WTC11 (cell line): ENCODE data around the gene TUBB. TPM values are rescaled to one million over a fixed set of nuclear protein-coding genes. Genes with fewer than 3 reads are reported as not detected.

ENCODE experiments used
- ATAC-seq: fragments of 200-7000 bp; cut with Tn5 transposase; 2 replicates; pipeline ENCODE4 v1.10.0; 2021; ENCODE audit warnings: mild to moderate bottlenecking, moderate library complexity
- CTCF ChIA-PET: fragments of 300-600 bp; sonication (Branson Sonifier 250); formaldehyde crosslinking; loops from one replicate; lab custom pipeline; 2021; ENCODE audit warnings: antibody characterized with exemption; lab: Charles Lee
- POLR2A ChIA-PET: fragments of 350-600 bp; sonication (Branson Sonifier 250); formaldehyde crosslinking; loops from one replicate; lab custom pipeline; 2021; ENCODE audit warnings: antibody characterized with exemption; lab: Charles Lee
- DNase-seq: peaks from one replicate; pipeline ENCODE4 v3.0.0; 2021; ENCODE audit warnings: low spot score
- H3K27ac Mint-ChIP-seq: 2 replicates; pipeline ENCODE4 v1.8.0; 2021; ENCODE audit warnings: mixed read lengths
- H3K27me3 Mint-ChIP-seq: 2 replicates; pipeline ENCODE4 v1.8.0; 2021; ENCODE audit warnings: low read depth, mild to moderate bottlenecking, moderate library complexity, mixed read lengths
- H3K36me3 Mint-ChIP-seq: 2 replicates; pipeline ENCODE4 v1.8.0; 2021; ENCODE audit warnings: mixed read lengths
- H3K4me1 Mint-ChIP-seq: 2 replicates; pipeline ENCODE4 v1.8.0; 2022; ENCODE audit warnings: mixed read lengths
- H3K4me3 Mint-ChIP-seq: 2 replicates; pipeline ENCODE4 v1.8.0; 2021; ENCODE audit warnings: mild to moderate bottlenecking, moderate library complexity, mixed read lengths
- H3K9me3 Mint-ChIP-seq: 2 replicates; pipeline ENCODE4 v1.8.0; 2021; ENCODE audit warnings: mixed read lengths
- FOXK1 ChIP-seq: sonication (generic); formaldehyde crosslinking; IDR thresholded peaks from 2 replicates; pipeline ENCODE4 v1.8.0; 2022; ENCODE audit warnings: mild to moderate bottlenecking, moderate library complexity, missing genetic modification reagents
- FOXP1 ChIP-seq: sonication (generic); formaldehyde crosslinking; IDR thresholded peaks from 2 replicates; pipeline ENCODE4 v1.8.0; 2022; ENCODE audit warnings: missing genetic modification reagents, mild to moderate bottlenecking, moderate library complexity, borderline replicate concordance
- MXD4 ChIP-seq: fragments of 250-450 bp; sonication (Bioruptor Pico); IDR thresholded peaks from 2 replicates; pipeline ENCODE4 v1.8.0; 2021; ENCODE audit warnings: mild to moderate bottlenecking, moderate library complexity, borderline replicate concordance
- NFE2L1 ChIP-seq: sonication (generic); formaldehyde crosslinking; IDR thresholded peaks from 2 replicates; pipeline ENCODE4 v1.8.1; 2023; ENCODE audit warnings: missing genetic modification reagents
- ZNF423 ChIP-seq: fragments of 250-450 bp; sonication (Bioruptor Pico); IDR thresholded peaks from 2 replicates; pipeline ENCODE4 v2.1.2; 2022; ENCODE audit warnings: mild to moderate bottlenecking, moderate library complexity
- total RNA-seq: library from RNA; stranded (reverse); gene quantifications from 3 replicates; pipeline ENCODE4 v1.2.3, GENCODE V29; 2021
- TF ChIP-seq, protein P1 (sequence below): fragments of 200-600 bp; IDR thresholded peaks from 2 replicates; pipeline ENCODE4 v1.8.0; 2022; ENCODE audit warnings: antibody characterized with exemption
- TF ChIP-seq, protein P2 (sequence below): sonication (generic); formaldehyde crosslinking; IDR thresholded peaks from 2 replicates; pipeline ENCODE4 v1.8.0; 2022; ENCODE audit warnings: mild to moderate bottlenecking, missing genetic modification reagents
- TF ChIP-seq, protein P3 (sequence below): sonication (generic); formaldehyde crosslinking; IDR thresholded peaks from 2 replicates; pipeline ENCODE4 v1.8.1; 2022; ENCODE audit warnings: mild to moderate bottlenecking, moderate library complexity, missing genetic modification reagents
- TF ChIP-seq, protein P4 (sequence below): sonication (generic); formaldehyde crosslinking; IDR thresholded peaks from 2 replicates; pipeline ENCODE4 v1.8.1; 2023; ENCODE audit warnings: mild to moderate bottlenecking, moderate library complexity, missing genetic modification reagents
- TF ChIP-seq, protein P5 (sequence below): sonication (generic); formaldehyde crosslinking; IDR thresholded peaks from 2 replicates; pipeline ENCODE4 v1.8.0; 2022; ENCODE audit warnings: mild to moderate bottlenecking, missing genetic modification reagents
- TF ChIP-seq, protein P6 (sequence below): sonication (generic); formaldehyde crosslinking; IDR thresholded peaks from 2 replicates; pipeline ENCODE4 v1.8.0; 2023; ENCODE audit warnings: missing genetic modification reagents, mild to moderate bottlenecking, borderline replicate concordance
- TF ChIP-seq, protein P7 (sequence below): fragments of 250-450 bp; sonication (Bioruptor Pico); IDR thresholded peaks from 2 replicates; pipeline ENCODE4 v1.9.0; 2021; ENCODE audit warnings: mild to moderate bottlenecking, borderline replicate concordance

Gene TUBB
- total RNA-seq, 1 experiment from 2014 or later = 1,503 TPM

DNA sequence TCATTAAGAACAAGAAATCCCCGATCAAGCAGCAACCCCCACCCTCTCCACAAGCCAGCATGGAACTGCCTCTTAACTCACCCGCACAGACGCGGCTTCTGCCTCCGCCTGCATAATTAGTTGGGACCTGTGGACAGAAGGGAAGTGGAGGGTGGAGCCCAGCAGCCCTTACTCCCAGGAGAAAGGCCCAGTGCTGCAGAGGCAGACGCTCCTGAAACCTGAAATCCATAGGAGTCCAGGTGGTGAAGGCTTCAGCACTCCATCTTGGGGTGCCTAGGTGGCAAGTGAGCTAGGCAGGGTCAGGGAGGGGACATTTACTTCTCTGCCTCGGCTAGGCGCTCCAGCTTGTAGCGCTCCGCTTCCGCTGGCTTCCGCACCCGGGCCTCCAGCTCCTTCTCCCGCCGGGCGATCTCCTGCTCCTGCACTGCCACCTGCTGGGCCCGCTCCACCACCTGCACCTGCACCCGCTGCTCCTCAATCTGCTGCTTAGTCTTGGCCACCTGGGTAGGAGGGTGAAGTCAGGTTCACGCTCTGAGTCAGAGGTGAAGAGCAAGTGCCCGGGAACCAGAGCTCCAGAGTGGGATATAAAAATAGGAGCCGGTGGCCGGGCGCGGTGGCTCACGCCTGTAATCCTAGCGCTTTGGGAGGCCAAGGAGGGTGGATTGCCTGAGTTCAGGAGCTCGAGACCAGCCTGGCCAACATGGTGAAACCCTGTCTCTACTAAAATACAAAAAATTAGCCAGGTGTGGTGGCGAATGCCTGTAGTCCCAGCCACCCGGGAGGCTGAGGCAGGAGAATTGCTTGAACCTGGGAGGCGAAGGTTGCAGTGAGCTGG is 10.7 kb downstream of the TUBB start:
- peaks cover 3% of the 10 kb centered on the region; the same call in 1 of the 2 replicates for H3K4me1 Mint-ChIP-seq
- ChIA-PET POLR2A (interaction anchor here (0.9 to 2.1 kb wide), 4 partner anchors 14 to 58 kb away, joined by 3 to 8 read pairs (median 4); partner anchors contain the start of genes DHX16 and MDC1), CTCF (interaction anchor here (0.5 to 3.5 kb wide), 65 partner anchors 9 to 357 kb away, joined by 3 to 131 read pairs (median 5); partner anchors contain the start of genes ABCF1, ATAT1, DDR1 and DHX16)
- TF ChIP-seq, protein P1, sequence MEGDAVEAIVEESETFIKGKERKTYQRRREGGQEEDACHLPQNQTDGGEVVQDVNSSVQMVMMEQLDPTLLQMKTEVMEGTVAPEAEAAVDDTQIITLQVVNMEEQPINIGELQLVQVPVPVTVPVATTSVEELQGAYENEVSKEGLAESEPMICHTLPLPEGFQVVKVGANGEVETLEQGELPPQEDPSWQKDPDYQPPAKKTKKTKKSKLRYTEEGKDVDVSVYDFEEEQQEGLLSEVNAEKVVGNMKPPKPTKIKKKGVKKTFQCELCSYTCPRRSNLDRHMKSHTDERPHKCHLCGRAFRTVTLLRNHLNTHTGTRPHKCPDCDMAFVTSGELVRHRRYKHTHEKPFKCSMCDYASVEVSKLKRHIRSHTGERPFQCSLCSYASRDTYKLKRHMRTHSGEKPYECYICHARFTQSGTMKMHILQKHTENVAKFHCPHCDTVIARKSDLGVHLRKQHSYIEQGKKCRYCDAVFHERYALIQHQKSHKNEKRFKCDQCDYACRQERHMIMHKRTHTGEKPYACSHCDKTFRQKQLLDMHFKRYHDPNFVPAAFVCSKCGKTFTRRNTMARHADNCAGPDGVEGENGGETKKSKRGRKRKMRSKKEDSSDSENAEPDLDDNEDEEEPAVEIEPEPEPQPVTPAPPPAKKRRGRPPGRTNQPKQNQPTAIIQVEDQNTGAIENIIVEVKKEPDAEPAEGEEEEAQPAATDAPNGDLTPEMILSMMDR = peak; percentile 19; the same call in 1 of the 2 replicates
- TF ChIP-seq NFE2L1 (CRISPR knock-in tag) = 0 out of 2 replicates have a peak, but pooled peaks have one; percentile 41
- peak; percentile 77 for TF ChIP-seq ZNF423 (CRISPR knock-in tag)
- 0 out of 2 replicates have a peak, but pooled peaks have one; percentile 19 for TF ChIP-seq FOXP1 (CRISPR knock-in tag)
- TF ChIP-seq, protein P2, sequence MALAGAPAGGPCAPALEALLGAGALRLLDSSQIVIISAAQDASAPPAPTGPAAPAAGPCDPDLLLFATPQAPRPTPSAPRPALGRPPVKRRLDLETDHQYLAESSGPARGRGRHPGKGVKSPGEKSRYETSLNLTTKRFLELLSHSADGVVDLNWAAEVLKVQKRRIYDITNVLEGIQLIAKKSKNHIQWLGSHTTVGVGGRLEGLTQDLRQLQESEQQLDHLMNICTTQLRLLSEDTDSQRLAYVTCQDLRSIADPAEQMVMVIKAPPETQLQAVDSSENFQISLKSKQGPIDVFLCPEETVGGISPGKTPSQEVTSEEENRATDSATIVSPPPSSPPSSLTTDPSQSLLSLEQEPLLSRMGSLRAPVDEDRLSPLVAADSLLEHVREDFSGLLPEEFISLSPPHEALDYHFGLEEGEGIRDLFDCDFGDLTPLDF (CRISPR knock-in tag) = no peak
- TF ChIP-seq, protein P3, sequence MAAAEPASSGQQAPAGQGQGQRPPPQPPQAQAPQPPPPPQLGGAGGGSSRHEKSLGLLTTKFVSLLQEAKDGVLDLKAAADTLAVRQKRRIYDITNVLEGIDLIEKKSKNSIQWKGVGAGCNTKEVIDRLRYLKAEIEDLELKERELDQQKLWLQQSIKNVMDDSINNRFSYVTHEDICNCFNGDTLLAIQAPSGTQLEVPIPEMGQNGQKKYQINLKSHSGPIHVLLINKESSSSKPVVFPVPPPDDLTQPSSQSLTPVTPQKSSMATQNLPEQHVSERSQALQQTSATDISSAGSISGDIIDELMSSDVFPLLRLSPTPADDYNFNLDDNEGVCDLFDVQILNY = no peak
- no peaks in the 10 kb centered on the region for H3K9me3 Mint-ChIP-seq
- H3K4me3 Mint-ChIP-seq = no peak overlapping the region
- H3K27ac Mint-ChIP-seq = peak overlapping the region; percentile 36; the same call in 1 of the 2 replicates
- ATAC-seq (peak; percentile 65), DNase-seq (peak; percentile 88)
- H3K36me3 Mint-ChIP-seq = peaks cover 33% of the 10 kb centered on the region
- H3K27me3 Mint-ChIP-seq = no peaks in the 10 kb centered on the region

DNA sequence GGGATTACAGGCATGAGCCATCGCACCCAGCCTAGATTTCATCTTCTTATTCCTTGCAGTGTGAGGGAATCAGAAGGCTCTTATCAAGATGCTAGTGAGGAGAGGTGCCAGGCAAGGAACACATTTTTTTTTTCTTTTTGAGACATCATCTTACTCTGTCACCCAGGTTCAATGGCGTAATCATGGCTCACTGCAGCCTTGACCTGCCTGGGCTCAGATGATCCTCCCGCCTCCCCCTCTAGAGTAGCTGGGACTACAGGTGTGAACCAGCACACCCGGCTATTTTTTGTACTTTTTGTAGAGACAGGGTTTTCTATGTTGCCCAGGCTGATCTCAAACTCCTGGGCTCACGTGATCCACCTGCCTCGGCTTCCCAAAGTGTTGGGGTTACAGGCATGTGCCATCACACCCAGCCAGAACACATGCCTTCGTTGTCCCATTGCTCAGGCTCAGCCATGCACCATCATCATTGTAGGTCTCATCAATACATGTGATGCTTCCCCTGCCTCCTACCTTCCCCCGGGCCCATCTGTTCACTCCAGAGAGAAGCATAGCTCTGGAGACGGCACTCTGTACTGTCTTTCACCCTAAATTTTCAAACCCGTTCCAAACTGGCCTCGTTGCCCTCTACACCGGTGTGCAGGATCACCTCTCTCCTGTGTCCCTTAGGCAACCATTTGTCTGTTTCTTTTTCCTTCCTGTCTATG is 12.2 kb downstream of the TUBB start:
- H3K27me3 Mint-ChIP-seq = no peaks in the 10 kb centered on the region
- no peak overlapping the region for H3K27ac Mint-ChIP-seq
- H3K9me3 Mint-ChIP-seq = no peaks in the 10 kb centered on the region
- ChIA-PET POLR2A (interaction anchor here (0.6 kb wide), 1 partner anchor 133 kb away, joined by 5 read pairs; no protein-coding TSS in a partner anchor), CTCF (interaction anchor here (0.5 to 3.5 kb wide), 5 partner anchors 11 to 355 kb away, joined by 3 to 131 read pairs (median 16); no protein-coding TSS in a partner anchor)
- H3K4me3 Mint-ChIP-seq = no peak overlapping the region
- ATAC-seq (no peak), DNase-seq (no peak)
- H3K36me3 Mint-ChIP-seq = peaks cover 47% of the 10 kb centered on the region
- H3K4me1 Mint-ChIP-seq = peaks cover 3% of the 10 kb centered on the region; the same call in 1 of the 2 replicates
- TF ChIP-seq, protein P4, sequence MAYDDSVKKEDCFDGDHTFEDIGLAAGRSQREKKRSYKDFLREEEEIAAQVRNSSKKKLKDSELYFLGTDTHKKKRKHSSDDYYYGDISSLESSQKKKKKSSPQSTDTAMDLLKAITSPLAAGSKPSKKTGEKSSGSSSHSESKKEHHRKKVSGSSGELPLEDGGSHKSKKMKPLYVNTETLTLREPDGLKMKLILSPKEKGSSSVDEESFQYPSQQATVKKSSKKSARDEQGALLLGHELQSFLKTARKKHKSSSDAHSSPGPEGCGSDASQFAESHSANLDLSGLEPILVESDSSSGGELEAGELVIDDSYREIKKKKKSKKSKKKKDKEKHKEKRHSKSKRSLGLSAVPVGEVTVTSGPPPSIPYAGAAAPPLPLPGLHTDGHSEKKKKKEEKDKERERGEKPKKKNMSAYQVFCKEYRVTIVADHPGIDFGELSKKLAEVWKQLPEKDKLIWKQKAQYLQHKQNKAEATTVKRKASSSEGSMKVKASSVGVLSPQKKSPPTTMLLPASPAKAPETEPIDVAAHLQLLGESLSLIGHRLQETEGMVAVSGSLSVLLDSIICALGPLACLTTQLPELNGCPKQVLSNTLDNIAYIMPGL (CRISPR knock-in tag) = no peak
- TF ChIP-seq MXD4 (CRISPR knock-in tag) = no peak
- no peak for TF ChIP-seq FOXK1
- TF ChIP-seq, protein P5, sequence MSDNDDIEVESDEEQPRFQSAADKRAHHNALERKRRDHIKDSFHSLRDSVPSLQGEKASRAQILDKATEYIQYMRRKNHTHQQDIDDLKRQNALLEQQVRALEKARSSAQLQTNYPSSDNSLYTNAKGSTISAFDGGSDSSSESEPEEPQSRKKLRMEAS = no peak
- TF ChIP-seq, protein P1 = no peak
- TF ChIP-seq, protein P6, sequence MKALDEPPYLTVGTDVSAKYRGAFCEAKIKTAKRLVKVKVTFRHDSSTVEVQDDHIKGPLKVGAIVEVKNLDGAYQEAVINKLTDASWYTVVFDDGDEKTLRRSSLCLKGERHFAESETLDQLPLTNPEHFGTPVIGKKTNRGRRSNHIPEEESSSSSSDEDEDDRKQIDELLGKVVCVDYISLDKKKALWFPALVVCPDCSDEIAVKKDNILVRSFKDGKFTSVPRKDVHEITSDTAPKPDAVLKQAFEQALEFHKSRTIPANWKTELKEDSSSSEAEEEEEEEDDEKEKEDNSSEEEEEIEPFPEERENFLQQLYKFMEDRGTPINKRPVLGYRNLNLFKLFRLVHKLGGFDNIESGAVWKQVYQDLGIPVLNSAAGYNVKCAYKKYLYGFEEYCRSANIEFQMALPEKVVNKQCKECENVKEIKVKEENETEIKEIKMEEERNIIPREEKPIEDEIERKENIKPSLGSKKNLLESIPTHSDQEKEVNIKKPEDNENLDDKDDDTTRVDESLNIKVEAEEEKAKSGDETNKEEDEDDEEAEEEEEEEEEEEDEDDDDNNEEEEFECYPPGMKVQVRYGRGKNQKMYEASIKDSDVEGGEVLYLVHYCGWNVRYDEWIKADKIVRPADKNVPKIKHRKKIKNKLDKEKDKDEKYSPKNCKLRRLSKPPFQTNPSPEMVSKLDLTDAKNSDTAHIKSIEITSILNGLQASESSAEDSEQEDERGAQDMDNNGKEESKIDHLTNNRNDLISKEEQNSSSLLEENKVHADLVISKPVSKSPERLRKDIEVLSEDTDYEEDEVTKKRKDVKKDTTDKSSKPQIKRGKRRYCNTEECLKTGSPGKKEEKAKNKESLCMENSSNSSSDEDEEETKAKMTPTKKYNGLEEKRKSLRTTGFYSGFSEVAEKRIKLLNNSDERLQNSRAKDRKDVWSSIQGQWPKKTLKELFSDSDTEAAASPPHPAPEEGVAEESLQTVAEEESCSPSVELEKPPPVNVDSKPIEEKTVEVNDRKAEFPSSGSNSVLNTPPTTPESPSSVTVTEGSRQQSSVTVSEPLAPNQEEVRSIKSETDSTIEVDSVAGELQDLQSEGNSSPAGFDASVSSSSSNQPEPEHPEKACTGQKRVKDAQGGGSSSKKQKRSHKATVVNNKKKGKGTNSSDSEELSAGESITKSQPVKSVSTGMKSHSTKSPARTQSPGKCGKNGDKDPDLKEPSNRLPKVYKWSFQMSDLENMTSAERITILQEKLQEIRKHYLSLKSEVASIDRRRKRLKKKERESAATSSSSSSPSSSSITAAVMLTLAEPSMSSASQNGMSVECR = no peak
- TF ChIP-seq, protein P7, sequence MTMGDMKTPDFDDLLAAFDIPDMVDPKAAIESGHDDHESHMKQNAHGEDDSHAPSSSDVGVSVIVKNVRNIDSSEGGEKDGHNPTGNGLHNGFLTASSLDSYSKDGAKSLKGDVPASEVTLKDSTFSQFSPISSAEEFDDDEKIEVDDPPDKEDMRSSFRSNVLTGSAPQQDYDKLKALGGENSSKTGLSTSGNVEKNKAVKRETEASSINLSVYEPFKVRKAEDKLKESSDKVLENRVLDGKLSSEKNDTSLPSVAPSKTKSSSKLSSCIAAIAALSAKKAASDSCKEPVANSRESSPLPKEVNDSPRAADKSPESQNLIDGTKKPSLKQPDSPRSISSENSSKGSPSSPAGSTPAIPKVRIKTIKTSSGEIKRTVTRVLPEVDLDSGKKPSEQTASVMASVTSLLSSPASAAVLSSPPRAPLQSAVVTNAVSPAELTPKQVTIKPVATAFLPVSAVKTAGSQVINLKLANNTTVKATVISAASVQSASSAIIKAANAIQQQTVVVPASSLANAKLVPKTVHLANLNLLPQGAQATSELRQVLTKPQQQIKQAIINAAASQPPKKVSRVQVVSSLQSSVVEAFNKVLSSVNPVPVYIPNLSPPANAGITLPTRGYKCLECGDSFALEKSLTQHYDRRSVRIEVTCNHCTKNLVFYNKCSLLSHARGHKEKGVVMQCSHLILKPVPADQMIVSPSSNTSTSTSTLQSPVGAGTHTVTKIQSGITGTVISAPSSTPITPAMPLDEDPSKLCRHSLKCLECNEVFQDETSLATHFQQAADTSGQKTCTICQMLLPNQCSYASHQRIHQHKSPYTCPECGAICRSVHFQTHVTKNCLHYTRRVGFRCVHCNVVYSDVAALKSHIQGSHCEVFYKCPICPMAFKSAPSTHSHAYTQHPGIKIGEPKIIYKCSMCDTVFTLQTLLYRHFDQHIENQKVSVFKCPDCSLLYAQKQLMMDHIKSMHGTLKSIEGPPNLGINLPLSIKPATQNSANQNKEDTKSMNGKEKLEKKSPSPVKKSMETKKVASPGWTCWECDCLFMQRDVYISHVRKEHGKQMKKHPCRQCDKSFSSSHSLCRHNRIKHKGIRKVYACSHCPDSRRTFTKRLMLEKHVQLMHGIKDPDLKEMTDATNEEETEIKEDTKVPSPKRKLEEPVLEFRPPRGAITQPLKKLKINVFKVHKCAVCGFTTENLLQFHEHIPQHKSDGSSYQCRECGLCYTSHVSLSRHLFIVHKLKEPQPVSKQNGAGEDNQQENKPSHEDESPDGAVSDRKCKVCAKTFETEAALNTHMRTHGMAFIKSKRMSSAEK (CRISPR knock-in tag) = no peak
